HL-60/S4 treated with retinoic acid at 250 ng/mL for 4 days and 3 days (cell line): ENCODE results near the gene GPC5.

ENCODE experiments used
- in situ Hi-C: fragments of 300-500 bp; cut with MboI; formaldehyde crosslinking; loops from 2 replicates; pipeline ENCODE4 v1.7.0; 2022; ENCODE audit warnings: low sequenced_read_pairs

GPC5 gene

GRCh38 chr13:91946498-91947070 lies 548.2 kb downstream of the GPC5 start:
- in situ Hi-C loops: no loop called here

DNA sequence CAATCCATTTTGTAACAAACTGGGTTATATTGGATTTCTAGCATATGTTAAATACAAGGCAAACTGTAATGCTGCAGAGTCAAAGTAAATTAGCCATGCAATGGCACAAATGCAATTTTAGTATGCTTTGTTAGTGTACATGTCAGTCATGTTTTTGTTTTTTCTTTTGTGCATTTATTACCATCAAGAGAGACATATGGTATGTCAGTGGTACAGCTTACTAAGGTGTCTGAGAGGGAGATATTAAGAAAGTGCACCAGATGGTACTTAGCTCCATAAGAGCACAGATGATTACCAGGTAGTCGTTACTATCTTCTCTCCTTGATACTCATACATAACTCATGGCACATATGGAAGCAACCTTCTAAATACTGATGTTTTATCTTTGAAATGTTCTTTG lies 550.3 kb downstream of the GPC5 start:
- in situ Hi-C loops: no loop called here

- in situ Hi-C loops: no loop called here
These were observed 552.4 kb downstream of the GPC5 start for GRCh38 chr13:91950803-91951202.

DNA sequence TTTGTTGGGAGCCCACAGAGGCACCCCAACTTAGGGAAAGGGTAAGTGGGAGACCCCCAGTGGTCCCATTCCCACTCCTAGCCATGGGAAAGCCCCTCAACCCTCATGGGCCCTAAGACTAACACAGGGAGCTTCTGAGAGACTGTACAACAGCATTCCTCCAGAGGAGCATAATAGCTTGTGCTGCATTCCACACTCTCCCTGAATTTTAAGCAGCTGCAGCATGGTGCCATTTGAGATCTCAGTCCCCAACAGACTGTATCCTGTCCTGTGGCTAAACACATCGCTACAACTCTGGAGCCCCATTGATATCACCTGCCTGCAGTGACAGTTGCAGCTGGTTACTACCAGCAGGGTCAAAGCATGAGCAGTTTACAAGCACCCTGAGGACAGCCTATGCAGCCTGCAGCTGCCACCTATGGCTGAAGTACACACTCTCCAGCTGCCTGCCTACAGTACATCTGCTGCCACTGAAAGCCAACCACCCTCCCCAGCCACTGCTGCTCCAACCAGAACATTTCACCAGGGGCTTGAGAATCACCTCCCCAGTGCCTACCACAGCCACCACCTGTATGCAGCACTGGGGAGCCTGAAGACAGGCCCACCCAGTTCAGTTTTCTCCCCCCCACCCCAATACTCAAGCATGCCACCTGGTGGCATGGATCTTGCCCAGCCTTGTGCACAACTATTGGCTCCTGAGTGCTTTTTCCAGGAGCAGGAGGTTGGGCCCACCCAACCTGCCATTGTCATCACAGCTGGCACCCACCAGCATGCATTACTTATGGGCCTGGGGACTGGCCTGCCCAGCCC lies 557.3 kb downstream of the GPC5 start:
- in situ Hi-C loops: no loop called here

DNA sequence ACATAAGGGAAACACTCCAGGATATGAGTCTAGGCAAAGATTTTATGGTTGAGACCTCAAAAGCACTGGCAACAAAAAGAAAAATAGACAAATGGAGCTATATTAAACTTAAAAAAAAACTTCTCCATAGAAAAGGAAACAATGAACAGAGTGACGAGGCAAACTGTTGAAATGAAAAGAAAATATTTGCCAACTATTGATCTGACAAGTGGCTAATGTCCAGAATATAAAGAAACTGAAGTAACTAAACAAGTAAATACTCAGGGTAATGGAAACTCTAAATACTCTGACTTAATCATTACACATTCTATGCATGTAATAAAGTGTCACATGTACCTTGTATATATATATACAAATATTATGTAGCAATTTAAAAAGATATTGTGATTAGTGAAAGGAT lies 562.5 kb downstream of the GPC5 start:
- in situ Hi-C loops: no loop called here

- in situ Hi-C loops: no loop called here
These were observed 564.5 kb downstream of the GPC5 start for GRCh38 chr13:91962946-91963345.

GRCh38 chr13:91965511-91965910 lies 567.1 kb downstream of the GPC5 start:
- in situ Hi-C loops: no loop called here

- in situ Hi-C loops: no loop called here
These were observed 580.1 kb downstream of the GPC5 start for GRCh38 chr13:91978571-91978970.

- in situ Hi-C loops: no loop called here
These were observed 588.5 kb downstream of the GPC5 start for GRCh38 chr13:91986761-91987483.

GRCh38 chr13:91988331-91988730 lies 589.9 kb downstream of the GPC5 start:
- in situ Hi-C loops: no loop called here

- in situ Hi-C loops: no loop called here
These were observed 614.4 kb downstream of the GPC5 start for GRCh38 chr13:92012787-92013186.

DNA sequence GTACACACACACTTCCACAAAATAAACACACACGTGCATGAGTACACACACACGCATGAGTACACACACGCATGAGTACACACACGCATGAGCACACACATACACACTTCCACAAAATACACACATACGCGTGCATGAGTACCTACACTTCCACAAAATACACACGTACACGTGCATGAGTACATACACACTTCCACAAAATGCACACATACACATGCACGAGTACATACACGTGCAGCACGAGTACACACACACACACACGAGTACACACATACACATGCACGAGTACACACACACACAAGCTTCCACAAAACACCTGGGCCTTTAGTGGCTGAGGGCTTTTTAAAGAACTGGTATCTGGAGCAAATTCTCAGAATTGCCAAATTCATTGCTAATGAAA lies 619.3 kb downstream of the GPC5 start:
- in situ Hi-C loops: no loop called here

DNA sequence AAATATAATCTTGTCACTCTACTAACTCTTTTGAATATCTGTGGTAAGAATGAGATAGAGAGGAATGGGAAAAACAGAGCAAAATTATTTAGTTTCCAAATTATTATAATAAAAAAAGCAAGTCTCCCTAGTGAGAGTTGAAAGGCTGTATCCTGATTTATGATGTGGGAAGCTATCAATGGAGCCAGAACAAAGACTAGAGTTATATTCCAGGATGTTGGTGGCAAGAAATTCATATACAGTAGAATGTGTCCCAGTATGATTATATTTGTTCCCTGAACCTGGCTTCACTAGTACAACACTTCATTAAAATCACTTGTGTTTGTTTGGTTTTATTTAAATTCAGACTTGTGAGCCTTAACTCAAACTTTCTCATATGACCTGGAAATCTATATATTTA lies 630.3 kb downstream of the GPC5 start:
- in situ Hi-C loops: no loop called here

DNA sequence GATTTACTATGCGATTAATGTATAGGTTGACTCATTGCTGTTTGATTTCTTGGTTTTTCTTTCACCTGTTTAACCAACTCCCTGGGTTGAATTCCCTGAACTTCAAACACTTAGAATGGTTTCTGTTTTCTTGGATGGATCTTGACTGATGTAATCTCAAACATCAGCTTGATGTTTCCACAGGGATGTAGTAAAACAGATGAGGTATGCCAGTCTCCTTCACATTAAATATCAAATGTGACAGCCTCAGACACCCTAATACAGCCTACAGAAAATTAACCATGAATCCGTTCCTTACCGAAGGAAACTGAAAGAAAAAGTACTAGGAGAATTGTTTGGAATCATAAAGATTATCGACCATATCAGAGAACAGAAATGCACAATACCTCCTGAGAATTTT lies 631.2 kb downstream of the GPC5 start:
- in situ Hi-C loops: no loop called here

DNA sequence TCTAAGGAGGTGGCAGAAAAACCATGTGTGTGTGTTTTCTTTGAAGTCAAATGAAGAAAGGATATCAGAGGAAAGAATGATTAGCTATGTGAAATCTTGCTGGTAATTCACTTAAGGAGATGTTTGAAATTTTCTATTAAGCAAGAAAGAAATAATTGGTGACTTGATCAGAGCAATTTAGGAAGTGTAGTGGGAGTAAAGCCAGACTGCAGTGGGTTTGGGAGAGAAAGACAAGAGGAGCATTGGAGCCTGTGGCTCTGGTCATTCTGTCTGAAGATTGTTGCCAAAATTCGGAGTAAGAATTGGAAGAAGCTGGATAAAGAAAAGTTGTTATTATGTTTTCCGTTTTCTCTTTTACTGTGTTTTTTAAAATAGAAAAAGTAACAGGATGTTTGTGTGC lies 640.5 kb downstream of the GPC5 start:
- in situ Hi-C loops: no loop called here

DNA sequence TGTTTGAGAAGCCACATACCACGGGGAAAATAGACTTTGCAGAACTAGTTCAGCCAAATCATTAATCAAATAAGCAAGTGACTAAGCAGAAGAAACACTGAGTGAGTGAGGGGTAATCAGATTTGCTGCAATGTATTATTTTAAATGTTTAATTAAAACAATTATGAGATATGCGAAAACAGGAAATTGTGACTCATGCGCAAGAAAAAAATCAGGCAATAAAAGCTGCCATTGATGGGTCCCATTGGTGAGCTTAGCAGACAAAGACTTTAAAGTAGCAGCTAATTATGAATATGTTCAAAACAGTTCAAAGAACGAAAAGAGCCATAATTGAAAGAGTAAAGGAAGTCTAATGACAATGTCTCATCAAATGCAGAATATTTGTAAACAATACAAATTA lies 644.1 kb downstream of the GPC5 start:
- in situ Hi-C loops: no loop called here

DNA sequence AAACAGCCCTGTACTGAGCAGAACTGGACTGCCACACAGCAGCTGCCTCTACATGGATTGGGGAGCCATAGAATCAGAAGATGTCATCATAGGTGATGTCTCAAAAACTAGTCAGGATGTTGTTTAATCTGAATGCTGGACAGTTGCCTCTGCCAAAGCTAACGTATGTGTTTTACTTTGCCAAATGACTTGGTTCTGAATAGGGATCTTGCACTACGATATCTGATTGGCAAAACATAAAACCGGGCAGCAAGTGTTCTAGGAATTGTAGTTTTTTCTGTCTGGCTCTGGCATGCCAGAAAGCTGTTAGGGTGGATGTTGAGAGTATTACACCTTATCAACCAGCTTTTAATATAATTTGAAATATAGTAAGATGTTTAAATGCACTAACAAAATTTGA lies 645.9 kb downstream of the GPC5 start:
- in situ Hi-C loops: no loop called here

DNA sequence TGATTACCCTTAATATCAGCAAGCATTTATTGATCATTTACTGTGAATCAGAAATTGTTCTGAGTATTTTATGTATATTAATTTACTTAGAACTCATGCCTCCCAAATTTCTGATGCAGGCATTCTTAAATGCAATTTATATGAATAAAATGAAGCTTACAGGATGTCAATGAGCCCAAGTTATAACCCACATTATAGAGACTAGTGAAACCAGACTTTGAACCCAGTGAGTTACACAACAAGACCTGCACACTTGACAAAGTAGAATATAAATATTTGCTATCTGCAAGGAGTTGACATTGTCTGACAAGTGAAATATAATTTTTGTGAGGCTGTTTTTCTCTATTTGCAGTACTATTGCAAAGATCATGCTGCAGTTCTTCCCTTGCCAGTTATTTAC lies 656.0 kb downstream of the GPC5 start:
- in situ Hi-C loops: no loop called here

DNA sequence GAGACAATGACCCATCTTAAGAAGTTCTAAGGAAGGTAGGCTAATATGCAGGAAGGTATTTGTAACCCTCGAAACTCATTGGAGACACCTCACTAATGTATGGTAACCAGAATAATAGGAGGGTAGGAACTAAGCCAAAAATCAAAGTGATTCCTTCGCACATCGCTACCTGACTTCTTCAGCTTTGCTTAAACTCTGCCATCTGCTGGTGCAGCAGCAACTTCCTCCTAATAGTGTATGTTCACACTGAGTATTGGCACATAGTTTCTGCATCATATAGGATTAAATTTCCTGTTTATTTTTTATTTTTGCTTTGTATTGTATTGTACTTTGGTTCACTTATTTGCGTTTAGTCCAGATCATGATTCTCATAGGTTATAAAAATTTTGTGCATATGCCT lies 676.2 kb downstream of the GPC5 start:
- in situ Hi-C loops: no loop called here

- in situ Hi-C loops: no loop called here
These were observed 699.0 kb downstream of the GPC5 start for GRCh38 chr13:92097337-92097903.

DNA sequence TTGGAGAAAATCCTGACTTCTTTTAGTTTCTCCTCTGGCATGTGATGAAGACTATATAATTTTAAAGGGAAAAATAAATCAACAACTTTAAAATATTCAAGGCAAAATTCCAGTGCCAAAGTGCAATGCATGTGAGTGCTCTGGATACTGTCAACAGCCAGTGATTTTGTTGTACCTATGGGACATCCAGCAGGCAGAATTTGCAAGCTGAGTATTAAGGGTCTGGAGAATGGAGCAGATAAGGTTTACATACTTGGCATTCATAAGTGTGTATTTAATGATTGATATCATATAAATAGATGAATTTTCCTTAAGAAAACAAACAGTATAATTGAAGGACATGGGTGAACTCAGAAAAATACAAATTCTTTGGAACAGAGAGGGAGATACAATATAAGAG lies 703.4 kb downstream of the GPC5 start:
- in situ Hi-C loops: no loop called here

- in situ Hi-C loops: no loop called here
These were observed 705.3 kb downstream of the GPC5 start for GRCh38 chr13:92103689-92104153.
